OCI-LY3 (cell line): Measurements from ENCODE around the gene DCAF17.

Source experiments
- CTCF ChIP-seq: fragments of 200-600, 300-600 bp; sonication (generic); IDR thresholded peaks from 2 replicates; pipeline ENCODE4 v1.5.1; 2014; ENCODE audit warnings: antibody characterized with exemption, low read length, low read depth
- EZH2phosphoT487 ChIP-seq: fragments of 200-600 bp; shearing (Covaris generic); IDR thresholded peaks from 2 replicates; pipeline ENCODE4 v1.6.1; 2018; ENCODE audit warnings: antibody characterized with exemption, mixed run types, low read depth

GRCh38 chr2:171391532-171391931 lies 42.5 kb upstream of the DCAF17 start:
- TF ChIP-seq CTCF (no peak), EZH2phosphoT487 (no peak)
